Mesenchymal stem cell (in vitro differentiated cells and primary cell): ENCODE measurements around the gene MCCC1.

Experiments
- DNase-seq: peaks from one replicate; pipeline ENCODE4 v3.0.0-alpha.2; 2013
- H2AFZ ChIP-seq: one replicate; pipeline ENCODE4 v1.6.1; 2013; ENCODE audit warnings: low read depth, mild to moderate bottlenecking, control low read depth, inconsistent platforms, low read length, moderate library complexity
- H2AK5ac ChIP-seq: 2 replicates; pipeline ENCODE4 v1.6.1; 2013; ENCODE audit warnings: low read length, moderate library complexity, mild to moderate bottlenecking, inconsistent platforms; ENCODE audit not compliant: severe bottlenecking
- H2BK120ac ChIP-seq: one replicate; pipeline ENCODE4 v1.6.1; 2013; ENCODE audit warnings: low read depth, mild to moderate bottlenecking, inconsistent platforms, low read length, moderate library complexity
- H2BK12ac ChIP-seq, 2 experiments: one replicate each; pipeline ENCODE4 v1.6.1; 2013; ENCODE audit warnings: inconsistent platforms in 2 of 2, low read length in 2 of 2, mild to moderate bottlenecking in 2 of 2, moderate library complexity in 2 of 2, control low read depth in 1 of 2
- H2BK15ac ChIP-seq: one replicate; pipeline ENCODE4 v1.6.1; 2013; ENCODE audit warnings: mild to moderate bottlenecking, low read depth, inconsistent platforms; ENCODE audit not compliant: poor library complexity, severe bottlenecking
- H2BK5ac ChIP-seq: 2 replicates; pipeline ENCODE4 v1.6.1; 2013; ENCODE audit warnings: low read depth, mild to moderate bottlenecking, low read length, control low read depth, inconsistent platforms; ENCODE audit not compliant: poor library complexity, severe bottlenecking
- H3K14ac ChIP-seq, 2 experiments: one replicate each; pipeline ENCODE4 v1.6.1; 2013; ENCODE audit warnings: inconsistent platforms in 2 of 2, low read length in 2 of 2, control low read depth in 1 of 2, mild to moderate bottlenecking in 1 of 2, moderate library complexity in 1 of 2
- H3K18ac ChIP-seq, 2 experiments: one replicate each; pipeline ENCODE4 v1.6.1; 2013; ENCODE audit warnings: inconsistent platforms in 2 of 2, low read length in 2 of 2, control low read depth in 1 of 2, low read depth in 1 of 2, mild to moderate bottlenecking in 1 of 2
- H3K23ac ChIP-seq, 2 experiments: one replicate each; pipeline ENCODE4 v1.6.1; 2013; ENCODE audit warnings: inconsistent platforms in 2 of 2, low read length in 2 of 2, mild to moderate bottlenecking in 2 of 2, moderate library complexity in 2 of 2, control low read depth in 1 of 2
- H3K27ac ChIP-seq: 2 replicates; pipeline ENCODE4 v1.5.1; 2013; ENCODE audit warnings: mild to moderate bottlenecking, moderate library complexity, low read length, control low read depth, inconsistent platforms; ENCODE audit not compliant: poor library complexity, severe bottlenecking
- H3K27me3 ChIP-seq, 2 experiments: 2 replicates each; pipeline versions ENCODE4 v1.6.1 to v1.7.0; 2013; ENCODE audit warnings: low read length in 2 of 2, mild to moderate bottlenecking in 2 of 2, moderate library complexity in 2 of 2, control low read depth in 1 of 2, inconsistent platforms in 1 of 2; ENCODE audit not compliant: control insufficient read depth in 1 of 2, insufficient read depth in 1 of 2
- H3K36me3 ChIP-seq, 2 experiments: 2 replicates each; pipeline versions ENCODE4 v1.6.1 to v1.7.0; 2013; ENCODE audit warnings: low read length in 2 of 2, control low read depth in 1 of 2, inconsistent platforms in 1 of 2, low read depth in 1 of 2, mild to moderate bottlenecking in 1 of 2; ENCODE audit not compliant: insufficient read depth in 2 of 2, control insufficient read depth in 1 of 2
- H3K4ac ChIP-seq, 2 experiments: one replicate each; pipeline ENCODE4 v1.6.1; 2013; ENCODE audit warnings: inconsistent platforms in 2 of 2, low read length in 2 of 2, mild to moderate bottlenecking in 2 of 2, moderate library complexity in 2 of 2, control low read depth in 1 of 2, low read depth in 1 of 2
- H3K4me1 ChIP-seq: 2 replicates; pipeline ENCODE4 v1.6.1; 2013; ENCODE audit warnings: low read depth, low read length, control low read depth; ENCODE audit not compliant: control insufficient read depth, insufficient read depth
- H3K4me2 ChIP-seq: 2 replicates; pipeline ENCODE4 v1.6.1; 2013; ENCODE audit warnings: low read length, mild to moderate bottlenecking, inconsistent platforms; ENCODE audit not compliant: poor library complexity, severe bottlenecking
- H3K4me3 ChIP-seq, 2 experiments: 2 replicates each; pipeline versions ENCODE4 v1.5.1 to v1.7.0; 2013; ENCODE audit warnings: low read length in 2 of 2, mild to moderate bottlenecking in 2 of 2, control low read depth in 1 of 2, low read depth in 1 of 2; ENCODE audit not compliant: insufficient read depth in 1 of 2
- H3K79me1 ChIP-seq: replicated peaks from 2 replicates; pipeline ENCODE4 v1.6.1; 2013; ENCODE audit warnings: mild to moderate bottlenecking, control low read depth, low read length, inconsistent platforms; ENCODE audit not compliant: poor library complexity, severe bottlenecking
- H3K9ac ChIP-seq: 2 replicates; pipeline ENCODE4 v1.7.0; 2013; ENCODE audit warnings: mild to moderate bottlenecking, low read length, moderate library complexity
- H3K9me3 ChIP-seq: 2 replicates; pipeline ENCODE4 v1.7.0; 2013; ENCODE audit warnings: mild to moderate bottlenecking, low read length; ENCODE audit not compliant: control insufficient read depth
- H4K8ac ChIP-seq: one replicate; pipeline ENCODE4 v1.6.1; 2013; ENCODE audit warnings: inconsistent platforms, mild to moderate bottlenecking, low read length, moderate library complexity
- H4K91ac ChIP-seq: one replicate; pipeline ENCODE4 v1.6.1; 2013; ENCODE audit warnings: mild to moderate bottlenecking, low read length, inconsistent platforms
- WGBS: methylation state at CpG from one replicate; pipeline ENCODE4 v1.1.7; 2013; ENCODE audit warnings: mixed read lengths; 5-methylcytosine and 5-hydroxymethylcytosine counted together

The MCCC1 gene

DNA sequence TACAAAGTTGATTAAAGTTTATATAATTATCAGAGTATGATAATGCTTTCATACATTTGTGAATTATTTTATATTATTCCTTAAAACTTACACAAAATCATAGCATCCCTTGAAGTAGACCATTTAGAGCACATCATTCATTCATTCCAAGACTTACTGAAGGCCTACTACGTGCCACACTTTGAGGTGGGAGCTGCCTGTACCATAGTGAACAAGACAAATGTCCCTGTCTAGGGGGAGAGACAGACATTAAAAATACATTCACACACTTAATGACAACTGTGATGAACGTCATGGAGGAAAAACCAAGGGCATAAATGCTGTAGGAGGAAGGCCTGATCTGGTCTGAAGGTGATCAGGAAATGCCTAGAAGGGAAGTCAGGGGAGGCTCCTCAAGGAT is 12.1 kb downstream of the MCCC1 start:
- 100% methylated on average over 1 of the region's 2 CpGs for WGBS
- Histone ChIP-seq H4K8ac (no peak overlapping the region), H2BK12ac (no peak overlapping the region), H3K27me3 (no peaks in the 10 kb centered on the region), H3K79me1 (peaks cover 14% of the 10 kb centered on the region), H4K91ac (no peak overlapping the region), H3K4ac (no peak overlapping the region), H2BK5ac (no peak overlapping the region), H3K27ac (no peak overlapping the region), H2AFZ (no peak overlapping the region), H2AK5ac (no peak overlapping the region), H3K4me2 (no peak overlapping the region), H3K4me1 (peaks cover 1% of the 10 kb centered on the region), H3K18ac (no peak overlapping the region), H3K9me3 (no peaks in the 10 kb centered on the region), H3K9ac (no peak overlapping the region), H2BK120ac (no peak overlapping the region), H2BK15ac (no peak overlapping the region), H3K14ac (no peak overlapping the region), H3K23ac (no peak overlapping the region), H3K36me3 (peaks cover 28 to 87% of the 10 kb centered on the region in 2 experiments), H3K4me3 (no peak overlapping the region)
- DNase-seq = no peak

DNA sequence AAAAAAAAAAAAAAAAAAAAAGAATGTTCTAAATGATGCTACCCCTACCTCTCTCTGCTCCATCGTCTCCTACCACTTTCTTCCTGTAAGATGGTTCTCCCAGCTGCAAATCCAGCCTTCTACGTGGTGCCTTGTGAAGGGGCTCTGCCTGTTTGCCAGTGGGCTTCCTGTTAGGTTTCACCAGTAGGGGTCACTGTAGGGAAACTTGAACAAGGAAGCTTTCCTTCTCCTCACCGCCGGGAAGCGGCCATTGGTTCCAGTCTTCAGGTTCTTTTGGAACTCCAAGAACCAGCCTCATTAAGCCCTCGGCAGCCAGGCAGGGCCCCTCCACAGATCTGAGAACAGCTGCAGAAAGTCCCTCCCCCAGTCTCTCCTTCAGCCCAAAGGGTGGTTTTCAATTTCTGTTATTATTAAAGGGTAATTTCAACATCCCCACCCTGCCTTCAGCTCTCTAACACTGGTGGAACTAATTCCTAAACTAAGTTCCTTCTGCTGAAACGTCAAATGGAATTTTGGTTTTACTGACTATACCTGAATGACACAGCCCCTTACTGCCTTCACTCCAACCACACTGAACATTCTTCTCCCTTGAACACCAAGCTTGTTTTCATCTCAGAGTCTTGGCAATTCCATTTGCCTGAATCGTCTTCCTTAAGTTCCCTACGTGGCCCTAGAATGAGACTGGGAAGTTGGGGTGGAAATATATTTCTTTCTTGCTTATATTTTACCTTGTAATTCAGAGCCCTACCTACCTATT is 13.5 kb downstream of the MCCC1 start:
- 82% methylated on average over 7 of the region's 9 CpGs for WGBS
- Histone ChIP-seq H3K23ac (no peak overlapping the region), H3K79me1 (peaks cover 18% of the 10 kb centered on the region)

DNA sequence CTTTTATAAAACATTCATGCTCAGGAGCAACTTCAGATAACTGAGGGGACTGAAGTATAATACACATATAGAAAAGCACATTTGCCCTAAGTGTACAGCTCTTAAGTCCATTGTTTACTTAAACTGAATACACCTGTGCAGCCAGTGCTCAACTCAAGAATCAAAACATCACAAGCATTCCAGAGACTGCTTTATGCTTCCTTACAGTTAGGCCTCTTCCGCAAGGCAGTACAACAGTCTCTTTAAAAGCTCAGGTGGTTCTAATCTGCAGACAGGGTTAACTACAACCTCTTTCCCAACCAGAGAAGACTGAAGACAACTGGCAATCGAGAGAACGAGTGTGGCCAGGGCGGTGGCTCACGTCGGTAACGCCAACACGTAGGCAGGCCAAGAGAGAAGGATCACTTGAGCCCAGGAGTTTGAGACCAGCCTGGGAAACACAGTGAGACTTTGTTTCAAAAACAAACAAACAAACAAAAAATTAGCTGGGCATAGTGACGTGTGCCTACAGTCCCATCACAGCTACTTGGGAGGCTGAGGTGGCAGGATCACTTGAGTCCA is 16.9 kb downstream of the MCCC1 start:
- over 99% methylated on average over 9 of the region's 9 CpGs for WGBS
- no peak overlapping the region for H2BK15ac ChIP-seq
- no peak overlapping the region for H3K9ac ChIP-seq
- H3K27me3 ChIP-seq = no peaks in the 10 kb centered on the region
- no peak overlapping the region for H4K8ac ChIP-seq
- no peak for DNase-seq
- H4K91ac ChIP-seq = no peak overlapping the region
- H3K79me1 ChIP-seq = peaks cover 16% of the 10 kb centered on the region
- H3K27ac ChIP-seq = no peak overlapping the region
- no peak overlapping the region for H3K4me3 ChIP-seq
- no peak overlapping the region for H2AK5ac ChIP-seq
- no peak overlapping the region for H2AFZ ChIP-seq
- H3K4me1 ChIP-seq = peaks cover 1% of the 10 kb centered on the region
- no peak overlapping the region for H3K18ac ChIP-seq
- no peak overlapping the region for H2BK120ac ChIP-seq
- no peak overlapping the region for H3K14ac ChIP-seq
- peaks cover 4% of the 10 kb centered on the region for H3K9me3 ChIP-seq
- H3K23ac ChIP-seq = no peak overlapping the region
- H3K4ac ChIP-seq = no peak overlapping the region
- H3K36me3 ChIP-seq = peaks cover 27 to 77% of the 10 kb centered on the region in 2 experiments
- H3K4me2 ChIP-seq = no peak overlapping the region
- H2BK12ac ChIP-seq = no peak overlapping the region
- no peak overlapping the region for H2BK5ac ChIP-seq

More for the DNA sequence above, 13.5 kb downstream of the MCCC1 start:
- Histone ChIP-seq H2AK5ac (no peak overlapping the region), H2AFZ (no peak overlapping the region), H2BK15ac (no peak overlapping the region), H3K4me3 (no peak overlapping the region), H3K9ac (no peak overlapping the region), H3K18ac (no peak overlapping the region), H3K9me3 (no peaks in the 10 kb centered on the region), H4K91ac (no peak overlapping the region), H3K27me3 (no peaks in the 10 kb centered on the region), H2BK5ac (no peak overlapping the region), H3K36me3 (peaks cover 26 to 87% of the 10 kb centered on the region in 2 experiments), H3K27ac (no peak overlapping the region), H2BK120ac (no peak overlapping the region), H3K4ac (no peak overlapping the region), H4K8ac (no peak overlapping the region), H2BK12ac (no peak overlapping the region), H3K4me2 (no peak overlapping the region), H3K14ac (no peak overlapping the region), H3K4me1 (peaks cover 1% of the 10 kb centered on the region)
- no peak for DNase-seq

DNA sequence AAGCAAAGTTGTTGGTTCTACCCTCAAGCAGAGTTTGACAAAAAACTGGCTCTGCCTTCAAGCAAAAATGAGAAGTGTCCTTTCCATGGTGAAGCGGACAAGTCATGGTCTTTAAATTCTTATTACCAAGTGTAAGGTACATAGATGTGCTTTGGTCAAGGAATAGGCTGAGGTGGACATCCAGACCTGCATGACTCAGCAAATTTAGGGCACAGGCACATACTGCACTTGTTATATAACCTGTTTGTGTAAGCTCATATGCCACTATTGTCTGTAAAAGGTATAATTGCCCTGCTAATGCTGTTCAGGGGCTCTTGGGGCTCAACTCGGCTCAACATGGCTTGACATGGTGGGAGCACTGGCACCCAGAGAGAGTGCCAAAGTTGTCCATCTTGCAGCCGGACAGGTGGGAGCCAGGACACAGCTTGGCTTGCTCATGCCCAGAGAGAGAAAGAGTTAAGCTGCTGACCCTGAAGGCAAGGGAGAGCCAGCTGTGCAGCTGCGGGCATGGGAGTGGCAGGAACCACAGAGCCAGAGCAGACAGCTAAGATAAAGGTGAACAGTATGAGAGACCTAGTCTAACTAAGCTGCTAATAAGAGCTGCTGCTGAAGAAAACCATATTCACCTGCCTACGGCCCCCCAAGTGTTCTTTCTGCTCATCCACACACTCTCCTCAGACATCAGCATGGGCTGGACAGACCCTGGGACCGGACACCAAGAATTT is 17.7 kb downstream of the MCCC1 start:
- Histone ChIP-seq H3K4me2 (no peak overlapping the region), H2AK5ac (no peak overlapping the region), H2BK120ac (no peak overlapping the region), H3K18ac (no peak overlapping the region), H4K8ac (no peak overlapping the region), H2AFZ (no peak overlapping the region), H3K36me3 (peaks cover 25 to 78% of the 10 kb centered on the region in 2 experiments), H2BK12ac (no peak overlapping the region), H3K27ac (no peak overlapping the region), H3K14ac (no peak overlapping the region), H3K4me3 (no peak overlapping the region), H3K4ac (no peak overlapping the region), H3K79me1 (peaks cover 16% of the 10 kb centered on the region), H4K91ac (no peak overlapping the region), H2BK15ac (no peak overlapping the region), H3K9me3 (peaks cover 4% of the 10 kb centered on the region), H3K9ac (no peak overlapping the region), H3K4me1 (peaks cover 1% of the 10 kb centered on the region), H2BK5ac (no peak overlapping the region), H3K23ac (no peak overlapping the region), H3K27me3 (no peaks in the 10 kb centered on the region)
- no peak for DNase-seq
- WGBS = 98% methylated on average over 5 of the region's 6 CpGs
